Measurements from ENCODE around the gene SYCE1L. TPM values are rescaled to one million over a fixed set of nuclear protein-coding genes. Genes with fewer than 3 reads are reported as not detected.

The SYCE1L gene, protein sequence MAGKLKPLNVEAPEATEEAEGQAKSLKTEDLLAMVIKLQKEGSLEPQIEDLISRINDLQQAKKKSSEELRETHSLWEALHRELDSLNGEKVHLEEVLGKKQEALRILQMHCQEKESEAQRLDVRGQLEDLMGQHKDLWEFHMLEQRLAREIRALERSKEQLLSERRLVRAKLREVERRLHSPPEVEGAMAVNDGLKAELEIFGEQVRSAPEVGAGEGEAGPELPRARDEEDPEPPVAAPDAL
- total RNA-seq = not detected

DNA sequence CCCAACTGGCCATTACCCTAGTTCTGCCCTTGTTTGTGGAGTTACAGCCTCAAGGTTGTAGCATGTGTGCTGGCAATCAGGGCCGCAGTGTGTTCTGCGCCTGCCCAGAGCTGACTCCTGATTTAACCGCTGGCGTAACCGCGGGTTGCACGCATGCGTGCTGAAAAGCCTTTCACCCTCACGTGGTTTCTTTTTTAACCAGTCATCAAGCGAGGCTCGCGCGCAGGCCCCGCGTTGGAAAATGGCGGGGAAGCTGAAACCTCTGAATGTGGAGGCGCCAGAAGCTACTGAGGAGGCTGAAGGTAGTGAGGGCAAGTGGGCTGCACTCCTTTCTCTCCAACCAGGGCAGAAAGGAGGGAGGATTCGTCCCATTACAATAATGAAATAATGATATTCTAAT, at the start of gene SYCE1L:
SYCE1L (plus strand) TSS at position 198 of the 400 bp plus-strand sequence; CDS start at position 242, 44 bp downstream.

DNA sequence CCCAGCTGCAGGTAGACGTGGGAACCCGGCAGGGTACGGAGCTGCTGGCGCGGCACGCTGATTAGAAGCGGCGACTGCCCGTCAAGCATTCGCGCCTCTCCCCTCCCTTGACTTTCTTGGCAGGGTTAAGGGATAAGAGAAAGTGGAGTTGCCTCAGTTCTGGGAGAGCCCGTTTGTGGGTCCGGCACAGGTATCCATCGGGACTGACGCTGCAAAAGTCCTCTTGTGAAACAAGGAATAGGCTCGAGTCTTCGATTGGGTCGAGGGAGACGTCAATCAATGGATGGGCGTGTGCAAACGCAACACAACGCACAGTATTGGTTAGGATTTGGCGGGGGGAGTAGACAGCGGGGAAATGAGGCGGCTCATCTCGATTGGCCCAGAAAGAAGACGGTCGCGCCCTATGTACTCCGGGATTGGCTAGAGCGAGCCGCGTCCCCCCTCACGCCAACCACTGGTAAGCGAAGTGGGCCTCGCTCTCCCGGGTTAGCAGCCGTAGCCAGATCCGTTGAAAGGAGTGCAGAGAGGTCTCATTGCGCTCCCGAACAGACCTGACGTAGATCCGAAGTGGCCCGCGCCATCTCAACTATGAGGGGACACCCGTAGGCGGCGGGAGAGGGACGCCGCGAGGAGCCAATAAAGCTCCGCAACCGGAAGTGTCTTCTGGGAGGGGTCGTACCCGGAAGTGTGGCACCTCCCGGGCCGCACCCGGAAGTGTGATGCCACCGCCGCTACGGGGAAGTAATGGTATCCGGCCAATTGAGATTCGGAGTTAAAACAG, 8.5 kb upstream of the SYCE1L start, which contains the start of gene MON1B:
MON1B (plus strand) TSS at position 713 of the 781 bp plus-strand sequence. CDS start 296 bp downstream, outside the sequence.

Other genes starting within 250 kb of the SYCE1L start
- 10 to 100 TPM; 15.0 to 17.6 TPM for gene MON1B, start 8.2 kb upstream of the SYCE1L start, total RNA-seq
- gene ADAMTS18, start 235.6 kb downstream of the SYCE1L start, total RNA-seq = not detected